Natural killer cell (primary cell): ENCODE measurements around the gene LILRB2. TPM values are rescaled to one million over a fixed set of nuclear protein-coding genes. Genes with fewer than 3 reads are reported as not detected.
"Not testable (repeated sequence)": the region's sequence is repeated elsewhere in the genome, so short reads cannot be mapped to it uniquely, and the experiment has no call there.

Experiments used
- ATAC-seq, 3 donors: fragments of 150-1000 bp in 2 of 3; fragments of 200-7000 bp in 1 of 3; cut with Tn5 transposase; 1 replicate in 1 of 3; 2 replicates in 2 of 3; pipeline ENCODE4 v1.10.0; 2021; ENCODE audit warnings: mild to moderate bottlenecking in 2 of 3, moderate library complexity in 2 of 3
- DNase-seq, 2 donors: peaks; one replicate each; pipeline versions ENCODE4 v3.0.0 to v3.0.0-alpha.2; 2013 to 2021; ENCODE audit warnings: mixed read lengths in 1 of 2
- H3K27ac ChIP-seq: one replicate; pipeline ENCODE4 v1.5.1; 2013; ENCODE audit warnings: mild to moderate bottlenecking, low read length
- H3K27me3 ChIP-seq: one replicate; pipeline ENCODE4 v1.6.1; 2013; ENCODE audit warnings: low read length; ENCODE audit not compliant: control insufficient read depth, insufficient read depth
- H3K36me3 ChIP-seq: one replicate; pipeline ENCODE4 v1.6.1; 2013; ENCODE audit warnings: low read length; ENCODE audit not compliant: control insufficient read depth, insufficient read depth
- H3K4me1 ChIP-seq: one replicate; pipeline ENCODE4 v1.6.1; 2013; ENCODE audit warnings: low read length; ENCODE audit not compliant: control insufficient read depth, insufficient read depth
- H3K4me3 ChIP-seq: one replicate; pipeline ENCODE4 v1.5.1; 2013; ENCODE audit warnings: low read length
- H3K9me3 ChIP-seq: one replicate; pipeline ENCODE4 v1.6.1; 2013; ENCODE audit warnings: low read length; ENCODE audit not compliant: control insufficient read depth, insufficient read depth
- H3K27ac Mint-ChIP-seq, 2 donors: one replicate each; pipeline ENCODE4 v1.8.0; 2022; ENCODE audit warnings: mild to moderate bottlenecking in 2 of 2, mixed read lengths in 2 of 2, moderate library complexity in 1 of 2
- H3K27me3 Mint-ChIP-seq, 2 donors: one replicate each; pipeline ENCODE4 v1.8.0; 2022; ENCODE audit warnings: low read depth in 2 of 2, mixed read lengths in 2 of 2
- H3K36me3 Mint-ChIP-seq: one replicate; pipeline ENCODE4 v1.8.0; 2022; ENCODE audit warnings: mixed read lengths
- H3K4me1 Mint-ChIP-seq, 2 donors: one replicate each; pipeline ENCODE4 v1.8.0; 2022; ENCODE audit warnings: mixed read lengths in 2 of 2
- H3K4me3 Mint-ChIP-seq: one replicate; pipeline ENCODE4 v1.8.0; 2022; ENCODE audit warnings: mild to moderate bottlenecking, moderate library complexity, mixed read lengths
- H3K9me3 Mint-ChIP-seq, 2 donors: one replicate each; pipeline ENCODE4 v1.8.0; 2022; ENCODE audit warnings: mixed read lengths in 2 of 2
- WGBS: methylation state at CpG from one replicate; pipeline ENCODE4 v1.1.7; 2013; ENCODE audit warnings: missing lambda C conversion rate; ENCODE audit not compliant: insufficient coverage; 5-methylcytosine and 5-hydroxymethylcytosine counted together
- intact Hi-C: fragments of 100-400 bp; cut with micrococcal nuclease; formaldehyde crosslinking; loops from one replicate; pipeline ENCODE4 v1.14.2; 2022
- total RNA-seq, 4 donors: library from RNA; stranded (reverse); fragments of 120-200 nt in 1 of 4; gene quantifications; one replicate each; pipeline versions ENCODE4 v1.2.3 to v1.2.4, GENCODE V29; 2013 to 2022
- TF ChIP-seq, protein P1 (sequence below): fragments of 200-600 bp; IDR thresholded peaks from one replicate; pipeline ENCODE4 v1.8.0; 2022; ENCODE audit warnings: antibody characterized with exemption

Gene LILRB2
- total RNA-seq, 3 donors from 2014 or later (not counting 1 experiment from before 2014, with no cell fraction given) = 4.6 to 41.4 (median 23.7) TPM

DNA sequence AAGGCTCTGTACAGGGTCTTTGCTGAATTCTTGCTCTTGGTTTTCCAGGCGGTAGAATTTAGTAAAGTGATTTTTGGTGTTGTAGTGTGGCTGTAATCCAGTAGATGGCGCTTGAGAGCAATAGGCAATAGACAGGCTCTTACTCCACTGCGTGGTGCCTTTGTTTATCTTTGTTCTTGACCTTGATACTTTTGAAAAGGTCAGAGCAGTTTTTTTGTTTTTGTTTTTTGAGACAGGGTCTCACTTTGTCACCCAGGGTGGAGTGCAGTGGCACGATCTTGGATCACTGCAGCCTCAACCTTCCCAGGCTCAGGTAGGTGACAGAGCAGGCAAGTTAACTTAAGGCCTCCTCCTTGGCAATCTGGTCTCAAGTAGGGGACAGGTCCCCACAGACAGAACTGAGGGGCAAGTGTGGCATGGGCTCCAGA, 44.3 kb upstream of the LILRB2 start:
- TF ChIP-seq, protein P1, sequence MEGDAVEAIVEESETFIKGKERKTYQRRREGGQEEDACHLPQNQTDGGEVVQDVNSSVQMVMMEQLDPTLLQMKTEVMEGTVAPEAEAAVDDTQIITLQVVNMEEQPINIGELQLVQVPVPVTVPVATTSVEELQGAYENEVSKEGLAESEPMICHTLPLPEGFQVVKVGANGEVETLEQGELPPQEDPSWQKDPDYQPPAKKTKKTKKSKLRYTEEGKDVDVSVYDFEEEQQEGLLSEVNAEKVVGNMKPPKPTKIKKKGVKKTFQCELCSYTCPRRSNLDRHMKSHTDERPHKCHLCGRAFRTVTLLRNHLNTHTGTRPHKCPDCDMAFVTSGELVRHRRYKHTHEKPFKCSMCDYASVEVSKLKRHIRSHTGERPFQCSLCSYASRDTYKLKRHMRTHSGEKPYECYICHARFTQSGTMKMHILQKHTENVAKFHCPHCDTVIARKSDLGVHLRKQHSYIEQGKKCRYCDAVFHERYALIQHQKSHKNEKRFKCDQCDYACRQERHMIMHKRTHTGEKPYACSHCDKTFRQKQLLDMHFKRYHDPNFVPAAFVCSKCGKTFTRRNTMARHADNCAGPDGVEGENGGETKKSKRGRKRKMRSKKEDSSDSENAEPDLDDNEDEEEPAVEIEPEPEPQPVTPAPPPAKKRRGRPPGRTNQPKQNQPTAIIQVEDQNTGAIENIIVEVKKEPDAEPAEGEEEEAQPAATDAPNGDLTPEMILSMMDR = peak; percentile 94
- no peaks in the 10 kb centered on the region for H3K9me3 ChIP-seq
- Mint-ChIP-seq H3K4me1 (peaks cover 0 to 4% of the 10 kb centered on the region in 2 donors), H3K4me3 (no peak overlapping the region), H3K9me3 (no peaks in the 10 kb centered on the region), H3K27ac (no peak overlapping the region), H3K27me3 (peaks cover 20 to 32% of the 10 kb centered on the region in 2 donors), H3K36me3 (no peaks in the 10 kb centered on the region)
- peak; percentile 36 to 83 for DNase-seq
- no peak overlapping the region for H3K27ac ChIP-seq
- intact Hi-C loops = loop anchor here (1.0 kb wide), 1 partner anchor 66 kb away; no protein-coding TSS in a partner anchor
- H3K36me3 ChIP-seq = no peaks in the 10 kb centered on the region
- peak; percentile 80 to 94 (median 90) for ATAC-seq
- peaks cover 8% of the 10 kb centered on the region for H3K4me1 ChIP-seq
- H3K27me3 ChIP-seq = no peaks in the 10 kb centered on the region
- no peak overlapping the region for H3K4me3 ChIP-seq
- WGBS = 10% methylated on average over 4 of the region's 4 CpGs

GRCh38 chr19:54324071-54324470, 43.2 kb upstream of the LILRB2 start:
- TF ChIP-seq, protein P1 = no peak
- peaks cover 23 to 36% of the 10 kb centered on the region in 2 donors for H3K27me3 Mint-ChIP-seq
- Histone ChIP-seq H3K4me1 (peaks cover 11% of the 10 kb centered on the region), H3K4me3 (no peak overlapping the region), H3K36me3 (no peaks in the 10 kb centered on the region), H3K9me3 (no peaks in the 10 kb centered on the region), H3K27me3 (no peaks in the 10 kb centered on the region), H3K27ac (no peak overlapping the region)
- H3K36me3 Mint-ChIP-seq = no peaks in the 10 kb centered on the region
- no peak overlapping the region for H3K27ac Mint-ChIP-seq
- H3K4me1 Mint-ChIP-seq = peaks cover 0 to 4% of the 10 kb centered on the region in 2 donors
- H3K9me3 Mint-ChIP-seq = no peaks in the 10 kb centered on the region
- intact Hi-C loops = no loop called here
- 90% methylated on average over 2 of the region's 3 CpGs for WGBS
- ATAC-seq (no peak), DNase-seq (no peak)
- no peak overlapping the region for H3K4me3 Mint-ChIP-seq

DNA sequence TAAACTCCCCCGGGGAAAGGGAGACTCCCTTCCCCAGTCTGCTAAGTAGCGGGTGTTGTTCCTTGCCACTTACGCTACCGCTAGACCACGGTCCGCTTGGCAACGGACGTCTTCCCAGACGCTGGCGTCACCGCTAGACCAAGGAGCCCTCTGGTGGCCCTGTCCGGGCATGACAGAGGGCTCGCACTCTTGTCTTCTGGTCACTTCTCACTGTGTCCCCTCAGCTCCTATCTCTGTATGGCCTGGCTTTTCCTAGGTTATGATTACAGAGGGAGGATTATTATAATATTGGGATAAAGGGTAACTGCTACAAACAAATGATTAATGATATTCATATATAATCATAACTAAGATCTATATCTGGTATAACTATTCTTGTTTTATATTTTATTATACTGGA, 42.0 kb upstream of the LILRB2 start:
- H3K27me3 ChIP-seq, H3K36me3 ChIP-seq, H3K4me3 ChIP-seq, H3K9me3 Mint-ChIP-seq, H3K27ac Mint-ChIP-seq, ATAC-seq, H3K36me3 Mint-ChIP-seq, intact Hi-C loops, DNase-seq, H3K4me3 Mint-ChIP-seq, H3K9me3 ChIP-seq, H3K4me1 Mint-ChIP-seq, H3K27ac ChIP-seq: not testable (repeated sequence)
- H3K4me1 ChIP-seq = peaks cover 11% of the 10 kb centered on the region
- H3K27me3 Mint-ChIP-seq = peaks cover 24 to 36% of the 10 kb centered on the region in 2 donors
- WGBS = no CpG with 5 or more reads among the region's 13 CpGs

DNA sequence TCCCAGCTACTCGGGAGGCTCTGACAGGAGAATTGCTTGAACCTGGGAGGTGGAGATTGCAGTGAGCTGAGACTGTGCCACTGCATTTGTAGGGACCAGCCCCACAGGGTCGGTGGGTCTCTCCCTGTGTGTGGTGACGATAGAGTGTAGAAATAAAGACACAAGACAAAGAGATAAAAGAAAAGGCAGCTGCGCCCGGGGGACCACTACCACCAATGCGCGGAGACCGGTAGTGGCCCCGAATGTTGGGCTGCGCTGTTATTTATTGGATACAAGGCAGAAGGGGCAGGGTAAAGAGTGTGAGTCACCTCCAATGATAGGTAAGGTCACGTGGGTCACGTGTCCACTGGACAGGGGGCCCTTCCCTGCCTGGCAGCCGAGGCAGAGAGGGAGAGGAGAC, 41.4 kb upstream of the LILRB2 start:
- H3K27ac ChIP-seq, intact Hi-C loops, H3K36me3 ChIP-seq, H3K9me3 Mint-ChIP-seq, DNase-seq, H3K27ac Mint-ChIP-seq, H3K27me3 ChIP-seq, H3K4me3 Mint-ChIP-seq, H3K36me3 Mint-ChIP-seq, ATAC-seq, H3K9me3 ChIP-seq, H3K4me3 ChIP-seq, H3K4me1 Mint-ChIP-seq: not testable (repeated sequence)
- 98% methylated on average over 10 of the region's 13 CpGs for WGBS
- peaks cover 11% of the 10 kb centered on the region for H3K4me1 ChIP-seq
- peaks cover 27 to 36% of the 10 kb centered on the region in 2 donors for H3K27me3 Mint-ChIP-seq
